COLO668 (cell line): ENCODE measurements around the gene SLC2A4.
"Not testable (repeated sequence)": the region's sequence is repeated elsewhere in the genome, so short reads cannot be mapped to it uniquely, and the experiment has no call there.

Experiments used
- DNase-seq: peaks from one replicate; lab custom pipeline; 2025; ENCODE audit not compliant: unreplicated experiment; lab: John Stamatoyannopoulos, UW

SLC2A4 gene

GRCh38 chr17:7322520-7323194 lies 41.1 kb downstream of the SLC2A4 start:
- DNase-seq = no peak

GRCh38 chr17:7323731-7324437 lies 42.4 kb downstream of the SLC2A4 start:
- peak; percentile 9 for DNase-seq

- no peak for DNase-seq
Observed at GRCh38 chr17:7324438-7324779, 42.9 kb downstream of the SLC2A4 start.

- DNase-seq = no peak
Observed at GRCh38 chr17:7325031-7325528, 43.6 kb downstream of the SLC2A4 start.

GRCh38 chr17:7326186-7326585 lies 44.7 kb downstream of the SLC2A4 start:
- DNase-seq = no peak

- DNase-seq = no peak
Observed at GRCh38 chr17:7327056-7327455, 45.5 kb downstream of the SLC2A4 start.

- DNase-seq = no peak
Observed at GRCh38 chr17:7327501-7327900, 46.0 kb downstream of the SLC2A4 start.

DNA sequence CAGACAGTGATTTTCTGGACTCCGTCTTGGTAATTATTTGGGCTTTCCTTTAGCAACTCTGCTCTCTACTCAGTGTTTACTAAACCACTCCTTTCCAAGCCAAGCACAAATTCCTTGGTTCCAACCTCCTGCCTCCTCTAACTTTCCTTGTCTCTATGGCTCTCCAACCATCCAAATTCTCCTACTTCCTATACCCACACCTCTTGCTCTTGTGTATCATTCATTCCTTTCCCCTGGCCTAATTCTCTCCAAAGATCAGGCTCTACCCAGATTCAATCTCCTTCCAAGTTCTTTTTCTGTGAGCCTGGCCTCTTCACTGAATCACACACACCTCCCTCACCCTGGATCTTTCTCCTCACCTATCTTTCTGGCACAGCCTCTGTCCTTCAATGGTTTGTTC lies 46.5 kb downstream of the SLC2A4 start:
- DNase-seq = no peak

- DNase-seq = peak; percentile 46
Observed at GRCh38 chr17:7328840-7329373, 47.4 kb downstream of the SLC2A4 start, which contains the start of gene NEURL4. TSS of gene NEURL4 (minus strand) at chr17:7329335. CDS start at chr17:7329312, 23 bp downstream.

DNA sequence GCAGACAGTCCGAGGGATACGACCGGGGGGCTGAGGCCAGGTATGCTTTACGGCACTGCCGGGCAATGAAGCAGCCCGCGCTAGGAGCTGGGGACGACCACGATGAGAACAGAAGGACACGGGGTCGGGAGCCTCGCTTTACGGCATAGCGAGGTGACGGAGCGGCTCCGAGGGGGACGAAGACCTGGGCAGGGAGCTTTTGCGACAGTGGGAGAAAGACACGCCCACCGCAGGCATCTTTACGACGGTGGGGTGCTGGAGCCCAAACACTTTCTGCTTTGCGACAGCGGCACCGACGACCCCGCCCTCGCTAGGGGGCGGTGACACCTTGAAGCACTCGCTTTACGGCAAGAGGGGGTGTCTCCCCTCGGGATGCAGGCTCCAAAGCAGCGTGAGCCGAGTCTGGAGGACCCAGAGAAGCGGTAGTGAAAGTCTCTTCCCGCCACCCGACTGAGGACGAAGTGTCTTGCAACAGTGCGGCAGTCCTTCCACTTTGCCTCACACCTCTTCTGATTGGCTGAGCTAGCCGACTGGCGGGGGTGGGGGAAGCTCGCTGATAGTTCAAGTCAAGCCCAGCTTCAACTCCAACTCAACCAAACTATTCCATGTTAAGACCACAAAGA lies 48.0 kb downstream of the SLC2A4 start:
- peak; percentile 95 for DNase-seq

GRCh38 chr17:7329997-7330637 lies 48.6 kb downstream of the SLC2A4 start:
- peak; percentile 59 for DNase-seq

GRCh38 chr17:7330638-7331015 lies 49.1 kb downstream of the SLC2A4 start:
- DNase-seq = no peak

GRCh38 chr17:7332111-7332510 lies 50.6 kb downstream of the SLC2A4 start:
- DNase-seq = no peak

- not testable (repeated sequence) for DNase-seq
Observed at GRCh38 chr17:7332600-7333069, 51.1 kb downstream of the SLC2A4 start.

DNA sequence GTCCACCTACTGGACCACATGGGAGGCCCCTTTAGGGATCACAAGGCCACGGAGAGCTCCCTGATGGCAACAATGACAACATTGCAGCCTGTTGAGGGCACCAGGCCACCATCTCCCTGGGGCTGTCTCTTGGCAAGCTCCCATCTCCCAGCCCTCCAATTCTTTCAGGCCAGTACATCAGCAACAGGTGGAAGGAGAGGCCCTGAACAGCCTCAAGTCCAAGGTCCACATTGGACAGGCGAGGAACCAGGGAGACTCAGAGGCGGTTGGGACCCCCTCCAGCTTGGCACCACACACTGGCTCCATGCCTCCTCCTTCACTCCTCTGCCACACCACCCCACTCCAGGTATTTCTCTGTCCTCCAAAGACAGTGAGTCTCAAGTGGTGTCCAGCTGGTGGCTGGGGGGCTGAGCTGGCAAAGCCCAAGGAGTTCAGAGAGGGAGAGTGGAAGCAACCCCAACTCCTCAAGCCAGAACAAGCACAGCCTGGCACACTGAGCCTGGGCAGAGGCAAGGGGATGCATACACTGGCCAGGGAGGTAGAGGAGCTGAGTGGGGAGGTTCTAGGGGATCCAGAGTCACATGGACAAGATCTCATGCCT lies 53.5 kb downstream of the SLC2A4 start:
- no peak for DNase-seq

GRCh38 chr17:7335765-7336164 lies 54.2 kb downstream of the SLC2A4 start:
- DNase-seq = not testable (repeated sequence)

- no peak for DNase-seq
Observed at GRCh38 chr17:7336240-7337175, 55.0 kb downstream of the SLC2A4 start, which contains the start of gene ACAP1. TSS of gene ACAP1 (plus strand) at chr17:7336529. CDS start at chr17:7336735, 206 bp downstream.

- DNase-seq = not testable (repeated sequence)
Observed at GRCh38 chr17:7337600-7337999, 56.1 kb downstream of the SLC2A4 start.
